Measurements from ENCODE around the gene ZNF80.
A peak's percentile ranks its signal among the peaks of the same experiment; 100 is the strongest.

Gene ZNF80

GRCh38 chr3:114213292-114213626, 24.1 kb downstream of the ZNF80 start:
- Mint-ChIP-seq H3K4me3 (no peak overlapping the region), H3K27ac (no peak overlapping the region), H3K4me1 (ENCODE audit: low read depth) (peaks cover 6% of the 10 kb centered on the region), H3K9me3 (ENCODE audit: low read depth) (no peaks in the 10 kb centered on the region), H3K27me3 (no peaks in the 10 kb centered on the region), H3K36me3 (peaks cover 3% of the 10 kb centered on the region)

- no peaks in the 10 kb centered on the region for H3K27me3 Mint-ChIP-seq
Observed at GRCh38 chr3:114212646-114213045, 24.7 kb downstream of the ZNF80 start.

GRCh38 chr3:114207768-114208167, 29.6 kb downstream of the ZNF80 start:
- no peak overlapping the region for H3K27ac Mint-ChIP-seq
- H3K4me1 Mint-ChIP-seq (ENCODE audit: low read depth): peaks cover 6% of the 10 kb centered on the region

More at GRCh38 chr3:114212646-114213045, 24.7 kb downstream of the ZNF80 start:
- Mint-ChIP-seq H3K4me1 (ENCODE audit: low read depth) (peaks cover 6% of the 10 kb centered on the region), H3K4me3 (peak overlapping the region; percentile 44), H3K9me3 (ENCODE audit: low read depth) (no peaks in the 10 kb centered on the region), H3K27ac (no peak overlapping the region), H3K36me3 (peaks cover 3% of the 10 kb centered on the region)

GRCh38 chr3:114206342-114206741, 31.0 kb downstream of the ZNF80 start:
- Mint-ChIP-seq H3K27me3 (no peaks in the 10 kb centered on the region), H3K36me3 (peaks cover 5% of the 10 kb centered on the region), H3K9me3 (ENCODE audit: low read depth) (no peaks in the 10 kb centered on the region), H3K4me3 (no peak overlapping the region), H3K27ac (no peak overlapping the region), H3K4me1 (ENCODE audit: low read depth) (no peaks in the 10 kb centered on the region)

More at GRCh38 chr3:114207768-114208167, 29.6 kb downstream of the ZNF80 start:
- Mint-ChIP-seq H3K36me3 (peaks cover 3% of the 10 kb centered on the region), H3K27me3 (no peaks in the 10 kb centered on the region), H3K9me3 (ENCODE audit: low read depth) (no peaks in the 10 kb centered on the region), H3K4me3 (no peak overlapping the region)

- no peaks in the 10 kb centered on the region for H3K9me3 Mint-ChIP-seq (ENCODE audit: low read depth)
- H3K4me1 Mint-ChIP-seq (ENCODE audit: low read depth): no peaks in the 10 kb centered on the region
- H3K27ac Mint-ChIP-seq: no peak overlapping the region
- no peak overlapping the region for H3K4me3 Mint-ChIP-seq
- no peaks in the 10 kb centered on the region for H3K27me3 Mint-ChIP-seq
- peaks cover 5% of the 10 kb centered on the region for H3K36me3 Mint-ChIP-seq
Observed at GRCh38 chr3:114205541-114205940, 31.8 kb downstream of the ZNF80 start.

GRCh38 chr3:114194750-114195149, 42.6 kb downstream of the ZNF80 start:
- no peaks in the 10 kb centered on the region for H3K36me3 Mint-ChIP-seq
- H3K27me3 Mint-ChIP-seq: no peaks in the 10 kb centered on the region
- H3K4me1 Mint-ChIP-seq (ENCODE audit: low read depth): peaks cover 2% of the 10 kb centered on the region
- no peak overlapping the region for H3K4me3 Mint-ChIP-seq
- H3K9me3 Mint-ChIP-seq (ENCODE audit: low read depth): no peaks in the 10 kb centered on the region
- H3K27ac Mint-ChIP-seq: no peak overlapping the region

- Mint-ChIP-seq H3K27ac (no peak overlapping the region), H3K36me3 (no peaks in the 10 kb centered on the region), H3K27me3 (no peaks in the 10 kb centered on the region), H3K4me3 (no peak overlapping the region), H3K4me1 (ENCODE audit: low read depth) (peaks cover 3% of the 10 kb centered on the region), H3K9me3 (ENCODE audit: low read depth) (no peaks in the 10 kb centered on the region)
Observed at GRCh38 chr3:114192136-114192535, 45.2 kb downstream of the ZNF80 start.

GRCh38 chr3:114186501-114186900, 50.9 kb downstream of the ZNF80 start:
- Mint-ChIP-seq H3K27me3 (no peaks in the 10 kb centered on the region), H3K9me3 (ENCODE audit: low read depth) (peaks cover 6% of the 10 kb centered on the region), H3K27ac (no peak overlapping the region), H3K4me1 (ENCODE audit: low read depth) (peaks cover 5% of the 10 kb centered on the region), H3K36me3 (peaks cover 8% of the 10 kb centered on the region), H3K4me3 (no peak overlapping the region)
